A549 (cell line): ENCODE results near the gene MPDU1. TPM values are rescaled to one million over a fixed set of nuclear protein-coding genes. Genes with fewer than 3 reads are reported as not detected.

ENCODE experiments used
- ATAC-seq, 2 experiments: fragments of 200-7000 bp in 1 of 2; fragments of >200 bp in 1 of 2; cut with Nextera tagmentation in 1 of 2; cut with Tn5 transposase in 1 of 2; 3 replicates each; pipeline versions ENCODE4 v1.8.0 to v1.9.1; 2018 to 2020; ENCODE audit warnings: mild to moderate bottlenecking in 1 of 2, moderate library complexity in 1 of 2
- CTCF ChIA-PET: fragments of 300-600 bp; sonication (Branson Sonifier 250); formaldehyde crosslinking; extraction: SDS; loops from one replicate; lab custom pipeline; 2021; ENCODE audit warnings: antibody characterized with exemption, inconsistent platforms; lab: Yijun Ruan, JAX
- POLR2A ChIA-PET: fragments of 350-600 bp; formaldehyde crosslinking; extraction: SDS; loops from one replicate; lab custom pipeline; 2021; ENCODE audit warnings: antibody characterized with exemption, inconsistent platforms; lab: Yijun Ruan, JAX
- DNase-seq, 2 experiments: peaks; one replicate each; pipeline versions ENCODE4 v3.0.0 to v3.0.0-alpha.2; 2011 to 2016; ENCODE audit warnings: low read depth in 1 of 2, low spot score in 1 of 2
- FAIRE-seq: peaks from 2 replicates; lab custom pipeline; 2011; peaks lifted over from hg19 to GRCh38; lab: Jason Lieb, UNC
- H3K27ac ChIP-seq, 2 experiments: fragments of >200 bp; sonication (Bioruptor Twin); formaldehyde crosslinking; 3 replicates each; pipeline ENCODE4 v1.5.1; 2016 to 2017
- H3K4me1 ChIP-seq: fragments of >200 bp; sonication (Bioruptor Twin); formaldehyde crosslinking; 3 replicates; pipeline ENCODE4 v1.6.1; 2016
- H3K4me2 ChIP-seq: fragments of >200 bp; sonication (Bioruptor Twin); formaldehyde crosslinking; 3 replicates; pipeline ENCODE4 v1.6.1; 2016
- H3K4me3 ChIP-seq: fragments of >200 bp; sonication (Bioruptor Twin); formaldehyde crosslinking; 3 replicates; pipeline ENCODE4 v1.5.1; 2016
- H3K9me3 ChIP-seq: fragments of >200 bp; sonication (Bioruptor Twin); formaldehyde crosslinking; 3 replicates; pipeline ENCODE4 v1.6.1; 2016
- CEBPB ChIP-seq, 2 experiments: fragments of >200 bp in 1 of 2; sonication (Bioruptor Twin) in 1 of 2; formaldehyde crosslinking in 1 of 2; IDR thresholded peaks; 2 replicates each; pipeline ENCODE4 v1.6.1; 2012 to 2016
- CHD4 ChIP-seq: fragments of 200-600 bp; sonication (generic); IDR thresholded peaks from 2 replicates; pipeline ENCODE4 v1.6.1; 2016; ENCODE audit warnings: antibody characterized with exemption, mild to moderate bottlenecking, borderline replicate concordance
- EHMT2 ChIP-seq: fragments of 200-600 bp; sonication (generic); IDR thresholded peaks from 2 replicates; pipeline ENCODE4 v1.6.1; 2016; ENCODE audit warnings: antibody characterized with exemption, low read depth, mild to moderate bottlenecking, moderate library complexity
- NPAS2 ChIP-seq: fragments of 250-450 bp; sonication (Bioruptor Pico); IDR thresholded peaks from 2 replicates; pipeline ENCODE4 v1.8.0; 2022; ENCODE audit warnings: mild to moderate bottlenecking, moderate library complexity, borderline replicate concordance
- NR3C1 ChIP-seq: fragments of >200 bp; sonication (Bioruptor Twin); formaldehyde crosslinking; IDR thresholded peaks from 3 replicates; pipeline ENCODE4 v1.6.1; 2017
- PBX3 ChIP-seq: IDR thresholded peaks from 2 replicates; pipeline ENCODE4 v1.6.1; 2012
- PHF8 ChIP-seq: fragments of 200-600 bp; sonication (generic); IDR thresholded peaks from 2 replicates; pipeline ENCODE4 v1.6.1; 2016; ENCODE audit warnings: low read depth, mild to moderate bottlenecking, antibody characterized with exemption, moderate library complexity, borderline replicate concordance
- RARB ChIP-seq: fragments of 250-450 bp; sonication (Bioruptor Pico); IDR thresholded peaks from 2 replicates; pipeline ENCODE4 v1.8.0; 2021; ENCODE audit warnings: mild to moderate bottlenecking, moderate library complexity
- REST ChIP-seq: fragments of 200-600 bp; sonication (generic); IDR thresholded peaks from 2 replicates; pipeline ENCODE4 v1.6.1; 2016; ENCODE audit warnings: antibody characterized with exemption, mild to moderate bottlenecking, moderate library complexity
- RFX5 ChIP-seq: fragments of 450-650 bp; IDR thresholded peaks from 2 replicates; pipeline ENCODE4 v1.7.1; 2014; ENCODE audit warnings: antibody characterized with exemption, mild to moderate bottlenecking, moderate library complexity
- SREBF2 ChIP-seq: fragments of 450-650 bp; IDR thresholded peaks from 2 replicates; pipeline ENCODE4 v1.6.1; 2014; ENCODE audit warnings: mild to moderate bottlenecking, moderate library complexity
- USF2 ChIP-seq: fragments of 450-650 bp; IDR thresholded peaks from 2 replicates; pipeline ENCODE4 v1.6.1; 2014; ENCODE audit warnings: antibody characterized with exemption
- ZFP36 ChIP-seq: fragments of 450-650 bp; IDR thresholded peaks from 2 replicates; pipeline ENCODE4 v1.6.1; 2014; ENCODE audit warnings: borderline replicate concordance; ENCODE audit not compliant: partially characterized antibody
- ZNF302 ChIP-seq: fragments of 250-450 bp; sonication (Bioruptor Pico); IDR thresholded peaks from 2 replicates; pipeline ENCODE4 v1.9.0; 2021; ENCODE audit warnings: inconsistent platforms, mild to moderate bottlenecking, moderate library complexity
- WGBS: methylation state at CpG from one replicate; pipeline ENCODE4 v1.1.6; 2017; ENCODE audit errors: missing lambda C conversion rate; 5-methylcytosine and 5-hydroxymethylcytosine counted together
- polyA plus RNA-seq, 4 experiments: library from polyadenylated mRNA; depleted of rRNA in 3 of 4; stranded (reverse); fragments of >200 nt; fragmentation: RNase III in 1 of 4; extraction: RNeasy Plus Mini Kit Qiagen cat#74134 plus additional on column Dnase treatment in 1 of 4; gene quantifications; 2 replicates in 3 of 4; 3 replicates in 1 of 4; pipeline ENCODE4 v1.2.3, GENCODE V29; 2011 to 2017

The MPDU1 gene
- polyA plus RNA-seq, 2 of the 4 experiments (the other 2 are of a cell fraction): 134 to 148 TPM

GRCh38 chr17:7580604-7581575 lies 2.8 kb upstream of the MPDU1 start:
- Histone ChIP-seq H3K4me3 (no peak overlapping the region), H3K27ac (peak overlapping the region in 1 of 2 experiments; percentile 79; a peak in 3 of 6 replicates), H3K4me1 (peaks cover 69% of the 10 kb centered on the region), H3K9me3 (no peaks in the 10 kb centered on the region), H3K4me2 (no peak overlapping the region)
- 88% methylated on average over 23 of the region's 23 CpGs for WGBS
- DNase-seq: no peak
- TF ChIP-seq CEBPB (IDR thresholded peaks at IDR 0.05) (no peak), RARB (CRISPR knock-in tag) (no peak)
- no peak for ATAC-seq
- FAIRE-seq: no peak
- ChIA-PET CTCF (interaction anchor here (0.6 to 12.1 kb wide), 10 partner anchors 8 to 803 kb away, joined by 3 to 184 read pairs (median 6); partner anchors contain the start of genes DNAH2, FXR2, SOX15 and TP53), POLR2A (interaction anchor here (0.6 to 2.9 kb wide), 4 partner anchors 9 to 106 kb away, joined by 3 to 30 read pairs (median 10); partner anchors contain the start of genes SOX15, TP53 and WRAP53)

GRCh38 chr17:7582396-7583252 lies 1.0 kb upstream of the MPDU1 start:
- POLR2A ChIA-PET: interaction anchor here (1.3 to 5.0 kb wide), 4 partner anchors 10 to 105 kb away, joined by 5 to 97 read pairs (median 24); partner anchors contain the start of genes FXR2, TP53 and WRAP53
- FAIRE-seq: no peak
- Histone ChIP-seq H3K9me3 (no peaks in the 10 kb centered on the region), H3K4me3 (peak overlapping the region; percentile 66), H3K27ac (peak overlapping the region; percentile 91 to 96), H3K4me1 (peaks cover 56% of the 10 kb centered on the region), H3K4me2 (peak overlapping the region; percentile 84)
- CTCF ChIA-PET: interaction anchor here (1.0 to 12.1 kb wide), 7 partner anchors 8 to 268 kb away, joined by 3 to 184 read pairs (median 6); partner anchors contain the start of genes SAT2, SENP3, TP53 and WRAP53
- no peak for ATAC-seq
- no peak for DNase-seq
- TF ChIP-seq RFX5: no peak
- no peak for TF ChIP-seq ZNF302
- TF ChIP-seq REST: no peak
- TF ChIP-seq CHD4: no peak
- no peak for TF ChIP-seq PHF8
- no peak for TF ChIP-seq SREBF2
- TF ChIP-seq EHMT2: no peak
- TF ChIP-seq NR3C1: no peak
- TF ChIP-seq PBX3: no peak
- no peak for TF ChIP-seq USF2
- TF ChIP-seq ZFP36: no peak
- no peak for TF ChIP-seq NPAS2 (CRISPR knock-in tag)
- WGBS: 92% methylated on average over 31 of the region's 36 CpGs
